ENCODE results near the gene VPS33A. TPM values are rescaled to one million over a fixed set of nuclear protein-coding genes. Genes with fewer than 3 reads are reported as not detected.

Gene VPS33A
- total RNA-seq, 1 donor from 2014 or later = 49.2 TPM

- Mint-ChIP-seq H3K27ac (ENCODE audit: unreplicated experiment) (no peak overlapping the region), H3K4me3 (ENCODE audit: unreplicated experiment) (no peak overlapping the region)
Measured at GRCh38 chr12:122298071-122298748, 31.9 kb upstream of the VPS33A start.

DNA sequence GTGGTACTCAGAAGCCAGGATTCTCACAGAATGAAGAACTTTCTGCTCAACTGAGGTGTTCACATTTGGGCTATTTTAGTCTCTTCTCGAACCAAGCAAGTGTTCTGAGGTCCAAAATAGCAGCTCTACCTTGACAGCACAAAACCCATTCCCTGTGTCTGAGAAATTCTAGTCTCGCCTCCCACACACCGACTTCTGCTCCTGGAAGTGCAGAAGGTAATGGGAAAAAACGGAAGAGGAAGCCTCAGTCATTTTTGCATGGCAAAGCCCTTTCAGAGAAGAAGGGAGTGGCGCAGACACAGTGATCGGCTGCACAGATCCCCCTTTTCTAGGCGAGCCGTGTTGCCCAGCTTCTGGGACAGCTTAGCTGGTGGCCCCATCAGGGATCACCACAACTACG, 31.2 kb upstream of the VPS33A start:
- TF ChIP-seq CTCF (IDR thresholded peaks at IDR 0.05; ENCODE audit: partially characterized antibody, unreplicated experiment) = no peak
- no peak for DNase-seq
- Mint-ChIP-seq H3K27me3 (ENCODE audit: unreplicated experiment) (no peaks in the 10 kb centered on the region), H3K27ac (ENCODE audit: unreplicated experiment) (no peak overlapping the region), H3K4me1 (ENCODE audit: low read depth, unreplicated experiment) (no peaks in the 10 kb centered on the region), H3K9me3 (ENCODE audit: unreplicated experiment) (no peaks in the 10 kb centered on the region), H3K36me3 (ENCODE audit: unreplicated experiment) (no peaks in the 10 kb centered on the region), H3K4me3 (ENCODE audit: unreplicated experiment) (no peak overlapping the region)

More at GRCh38 chr12:122298071-122298748, 31.9 kb upstream of the VPS33A start:
- TF ChIP-seq CTCF (IDR thresholded peaks at IDR 0.05; ENCODE audit: partially characterized antibody, unreplicated experiment) = no peak
- no peaks in the 10 kb centered on the region for H3K4me1 Mint-ChIP-seq (ENCODE audit: low read depth, unreplicated experiment)
- no peaks in the 10 kb centered on the region for H3K9me3 Mint-ChIP-seq (ENCODE audit: unreplicated experiment)
- H3K36me3 Mint-ChIP-seq (ENCODE audit: unreplicated experiment) = no peaks in the 10 kb centered on the region
- no peaks in the 10 kb centered on the region for H3K27me3 Mint-ChIP-seq (ENCODE audit: unreplicated experiment)
- DNase-seq = no peak

DNA sequence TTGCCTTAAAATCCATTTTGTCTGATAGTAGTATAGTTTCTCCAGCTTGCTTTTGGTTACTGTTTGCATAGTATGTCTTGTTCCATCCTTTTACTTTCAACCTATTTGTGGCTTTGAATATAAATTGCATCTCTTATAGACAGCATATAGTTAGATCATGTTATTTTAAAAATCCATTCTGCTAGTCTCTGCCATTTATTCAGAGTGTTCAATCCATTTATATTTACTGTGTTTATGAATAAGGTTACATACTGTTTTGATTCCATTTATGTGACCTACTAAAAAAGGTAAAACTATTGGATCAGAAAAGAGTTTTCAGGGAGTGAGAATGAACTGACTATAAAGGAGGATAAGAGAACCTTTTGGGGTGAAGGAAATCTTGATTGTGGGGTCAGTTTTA, 29.6 kb upstream of the VPS33A start:
- Mint-ChIP-seq H3K36me3 (ENCODE audit: unreplicated experiment) (no peaks in the 10 kb centered on the region), H3K4me3 (ENCODE audit: unreplicated experiment) (no peak overlapping the region), H3K9me3 (ENCODE audit: unreplicated experiment) (no peaks in the 10 kb centered on the region), H3K4me1 (ENCODE audit: low read depth, unreplicated experiment) (no peaks in the 10 kb centered on the region), H3K27ac (ENCODE audit: unreplicated experiment) (no peak overlapping the region), H3K27me3 (ENCODE audit: unreplicated experiment) (no peaks in the 10 kb centered on the region)
- no peak for TF ChIP-seq CTCF (IDR thresholded peaks at IDR 0.05; ENCODE audit: partially characterized antibody, unreplicated experiment)
- no peak for DNase-seq

DNA sequence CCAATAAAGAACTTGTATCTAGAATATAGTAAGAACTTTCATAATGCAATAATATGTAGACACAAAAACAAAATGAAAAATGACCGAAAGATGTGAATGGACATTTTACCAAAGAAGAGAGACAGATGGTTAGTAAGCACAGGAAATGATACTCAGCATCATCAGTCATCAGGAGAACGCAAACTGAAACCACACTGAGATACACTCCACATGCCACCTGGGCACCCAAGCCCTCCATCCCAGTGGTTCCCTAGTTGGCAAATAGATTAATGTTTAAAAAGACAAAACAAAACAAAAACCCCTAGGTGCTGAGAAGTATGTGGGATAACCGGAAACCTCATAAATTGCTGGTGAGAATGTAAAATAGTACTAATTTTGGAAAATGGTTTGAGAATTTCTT, 26.8 kb upstream of the VPS33A start:
- Mint-ChIP-seq H3K27ac (ENCODE audit: unreplicated experiment) (no peak overlapping the region), H3K4me3 (ENCODE audit: unreplicated experiment) (no peak overlapping the region), H3K36me3 (ENCODE audit: unreplicated experiment) (no peaks in the 10 kb centered on the region), H3K9me3 (ENCODE audit: unreplicated experiment) (no peaks in the 10 kb centered on the region), H3K27me3 (ENCODE audit: unreplicated experiment) (no peaks in the 10 kb centered on the region), H3K4me1 (ENCODE audit: low read depth, unreplicated experiment) (no peaks in the 10 kb centered on the region)
- TF ChIP-seq CTCF (IDR thresholded peaks at IDR 0.05; ENCODE audit: partially characterized antibody, unreplicated experiment) = no peak
- no peak for DNase-seq

DNA sequence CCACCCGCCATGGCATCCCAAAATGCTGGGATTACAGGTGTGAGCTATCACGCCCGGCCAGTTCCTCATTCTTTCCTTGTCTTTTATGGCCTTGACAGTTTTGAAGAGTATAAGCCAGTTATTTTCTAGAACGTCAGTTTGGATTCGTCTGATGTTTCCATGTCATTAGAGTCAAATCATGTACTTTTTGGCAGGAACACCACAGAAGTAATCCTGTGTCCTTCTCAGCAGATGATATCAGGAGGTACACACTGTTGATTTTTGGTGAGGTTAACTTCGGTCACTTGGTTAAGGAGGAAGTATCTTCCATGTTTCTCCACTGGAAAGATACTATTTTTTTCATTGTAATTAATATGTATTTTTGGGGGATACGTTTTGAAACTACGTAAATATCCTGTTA, 25.1 kb upstream of the VPS33A start:
- no peaks in the 10 kb centered on the region for H3K36me3 Mint-ChIP-seq (ENCODE audit: unreplicated experiment)
- no peak overlapping the region for H3K27ac Mint-ChIP-seq (ENCODE audit: unreplicated experiment)
- no peaks in the 10 kb centered on the region for H3K27me3 Mint-ChIP-seq (ENCODE audit: unreplicated experiment)
- TF ChIP-seq CTCF (IDR thresholded peaks at IDR 0.05; ENCODE audit: partially characterized antibody, unreplicated experiment) = no peak
- no peaks in the 10 kb centered on the region for H3K4me1 Mint-ChIP-seq (ENCODE audit: low read depth, unreplicated experiment)
- no peaks in the 10 kb centered on the region for H3K9me3 Mint-ChIP-seq (ENCODE audit: unreplicated experiment)
- no peak for DNase-seq
- H3K4me3 Mint-ChIP-seq (ENCODE audit: unreplicated experiment) = no peak overlapping the region
